H1 (cell line): ENCODE data around the gene PAK5. TPM values are rescaled to one million over a fixed set of nuclear protein-coding genes. Genes with fewer than 3 reads are reported as not detected.

Experiments
- CTCF ChIA-PET: fragments of 300-600 bp; sonication (Branson Sonifier 250); formaldehyde crosslinking; loops from one replicate; lab custom pipeline; 2021; ENCODE audit not compliant: partially characterized antibody; lab: Charles Lee
- POLR2A ChIA-PET: fragments of 300-600 bp; sonication (Branson Sonifier 250); formaldehyde crosslinking; loops from one replicate; lab custom pipeline; 2021; ENCODE audit warnings: inconsistent platforms; ENCODE audit not compliant: partially characterized antibody; lab: Charles Lee
- DNase-seq, 2 experiments: peaks; one replicate each; pipeline versions ENCODE4 v3.0.0 to v3.0.0-alpha.2; 2010 to 2022; ENCODE audit warnings: low spot score in 2 of 2, low read depth in 1 of 2, mixed read lengths in 1 of 2
- FAIRE-seq: peaks from 2 replicates; lab custom pipeline; 2011; peaks lifted over from hg19 to GRCh38; lab: Jason Lieb, UNC
- H2AFZ ChIP-seq: 2 replicates; pipeline ENCODE4 v1.8.1; 2012; ENCODE audit warnings: low read length, inconsistent platforms
- H2AK5ac ChIP-seq: 2 replicates; pipeline ENCODE4 v1.6.1; 2013; ENCODE audit warnings: low read depth, low read length
- H2BK120ac ChIP-seq: replicated peaks from 2 replicates; pipeline ENCODE3; 2013; ENCODE audit warnings: low read depth, low read length, inconsistent platforms
- H2BK12ac ChIP-seq: 2 replicates; pipeline ENCODE4 v1.6.1; 2013; ENCODE audit warnings: low read depth, low read length
- H2BK15ac ChIP-seq: 2 replicates; pipeline ENCODE4 v1.6.1; 2013; ENCODE audit warnings: low read length
- H2BK20ac ChIP-seq: 2 replicates; pipeline ENCODE4 v1.6.1; 2013; ENCODE audit warnings: low read length
- H2BK5ac ChIP-seq: 2 replicates; pipeline ENCODE4 v1.6.1; 2013; ENCODE audit warnings: low read depth, low read length
- H3K14ac ChIP-seq: 2 replicates; pipeline ENCODE4 v1.6.1; 2013; ENCODE audit warnings: inconsistent platforms; ENCODE audit not compliant: insufficient read length
- H3K18ac ChIP-seq: 2 replicates; pipeline ENCODE4 v1.6.1; 2013; ENCODE audit warnings: low read length; ENCODE audit errors: extremely low read depth
- H3K23ac ChIP-seq: 2 replicates; pipeline ENCODE4 v1.6.1; 2013; ENCODE audit warnings: inconsistent platforms; ENCODE audit not compliant: insufficient read length
- H3K23me2 ChIP-seq: 2 replicates; pipeline ENCODE4 v1.6.1; 2013; ENCODE audit warnings: low read depth, low read length
- H3K27ac ChIP-seq: 2 replicates; pipeline ENCODE4 v1.6.1; 2011; ENCODE audit warnings: low read depth, low read length, inconsistent platforms
- H3K27me3 ChIP-seq, 4 experiments: replicated peaks in 1 of 4; 1 replicate in 1 of 4; 2 replicates in 3 of 4; pipeline versions ENCODE4 v1.6.1 to v1.8.1; 2011 to 2013; ENCODE audit warnings: low read length in 3 of 4, mild to moderate bottlenecking in 3 of 4, inconsistent platforms in 2 of 4, mixed read lengths in 2 of 4, moderate library complexity in 1 of 4; ENCODE audit not compliant: control insufficient read depth in 3 of 4, insufficient read depth in 3 of 4; ENCODE audit errors: extremely low read depth in 1 of 4
- H3K36me3 ChIP-seq, 4 experiments: 2 replicates each; pipeline versions ENCODE4 v1.6.1 to v1.8.1; 2011 to 2013; ENCODE audit warnings: mild to moderate bottlenecking in 4 of 4, low read length in 3 of 4, moderate library complexity in 2 of 4, control low read depth in 1 of 4, inconsistent platforms in 1 of 4; ENCODE audit not compliant: insufficient read depth in 4 of 4, control insufficient read depth in 2 of 4
- H3K4ac ChIP-seq: replicated peaks from 2 replicates; pipeline ENCODE3; 2013; ENCODE audit warnings: low read length, low read depth, mixed read lengths, inconsistent platforms; ENCODE audit not compliant: insufficient read length
- H3K4me1 ChIP-seq, 4 experiments: replicated peaks in 1 of 4; 1 replicate in 1 of 4; 2 replicates in 3 of 4; pipeline versions ENCODE4 v1.6.1 to v1.8.1; 2011 to 2013; ENCODE audit warnings: low read length in 3 of 4, inconsistent platforms in 2 of 4, mixed read lengths in 1 of 4; ENCODE audit not compliant: insufficient read depth in 4 of 4, control insufficient read depth in 3 of 4
- H3K4me2 ChIP-seq, 2 experiments: 2 replicates each; pipeline versions ENCODE4 v1.6.1 to v1.8.1; 2011 to 2013; ENCODE audit warnings: low read depth in 2 of 2, low read length in 2 of 2, control low read depth in 1 of 2, inconsistent platforms in 1 of 2, mild to moderate bottlenecking in 1 of 2; ENCODE audit not compliant: insufficient read depth in 1 of 2
- H3K4me3 ChIP-seq, 4 experiments: fragments of 200-600, 300-600 bp in 1 of 4; sonication (generic), shearing (Covaris generic), sonication (Bioruptor Twin) in 1 of 4; 2 replicates each; pipeline versions ENCODE4 v1.5.1 to v1.8.1; 2011 to 2016; ENCODE audit warnings: low read length in 4 of 4, low read depth in 3 of 4, control low read depth in 2 of 4, inconsistent platforms in 2 of 4, mild to moderate bottlenecking in 2 of 4, mixed read lengths in 1 of 4, moderate library complexity in 1 of 4; ENCODE audit not compliant: insufficient read depth in 2 of 4; ENCODE audit errors: extremely low read depth in 1 of 4
- H3K56ac ChIP-seq: replicated peaks from 2 replicates; pipeline ENCODE3; 2013; ENCODE audit warnings: low read depth, mild to moderate bottlenecking, mixed read lengths, low read length, inconsistent platforms; ENCODE audit not compliant: insufficient read length
- H3K79me1 ChIP-seq: 2 replicates; pipeline ENCODE4 v1.6.1; 2013; ENCODE audit warnings: low read depth, low read length, control low read depth
- H3K79me2 ChIP-seq, 2 experiments: 2 replicates each; pipeline versions ENCODE4 v1.6.1 to v1.8.1; 2012 to 2013; ENCODE audit warnings: low read length in 2 of 2, mild to moderate bottlenecking in 2 of 2, inconsistent platforms in 1 of 2; ENCODE audit not compliant: insufficient read depth in 2 of 2, control insufficient read depth in 1 of 2
- H3K9ac ChIP-seq, 4 experiments: replicated peaks in 1 of 4; 1 replicate in 1 of 4; 2 replicates in 3 of 4; pipeline versions ENCODE4 v1.6.1 to v1.8.1; 2011 to 2013; ENCODE audit warnings: low read depth in 3 of 4, low read length in 3 of 4, control low read depth in 2 of 4, mild to moderate bottlenecking in 2 of 4, moderate library complexity in 2 of 4, inconsistent platforms in 1 of 4; ENCODE audit errors: extremely low read depth in 1 of 4
- H3K9me3 ChIP-seq, 2 experiments: 2 replicates each; pipeline versions ENCODE4 v1.6.1 to v1.8.1; 2012 to 2013; ENCODE audit warnings: mild to moderate bottlenecking in 2 of 2, moderate library complexity in 2 of 2, control low read depth in 1 of 2, inconsistent platforms in 1 of 2, low read depth in 1 of 2, low read length in 1 of 2, mixed read lengths in 1 of 2; ENCODE audit not compliant: insufficient read depth in 2 of 2
- H4K20me1 ChIP-seq, 2 experiments: replicated peaks in 1 of 2; 2 replicates each; pipeline versions ENCODE3 to v1.8.1; 2011 to 2013; ENCODE audit warnings: inconsistent platforms in 2 of 2, low read length in 2 of 2, mild to moderate bottlenecking in 1 of 2; ENCODE audit not compliant: insufficient read depth in 2 of 2, control insufficient read depth in 1 of 2
- H4K5ac ChIP-seq: 2 replicates; pipeline ENCODE4 v1.6.1; 2013; ENCODE audit warnings: low read length, low read depth, mixed read lengths, inconsistent platforms; ENCODE audit not compliant: insufficient read length
- H4K8ac ChIP-seq: 2 replicates; pipeline ENCODE4 v1.8.0; 2013; ENCODE audit warnings: mild to moderate bottlenecking, moderate library complexity, low read length, inconsistent platforms; ENCODE audit not compliant: insufficient read depth; ENCODE audit errors: extremely low read depth
- H4K91ac ChIP-seq: replicated peaks from 2 replicates; pipeline ENCODE3; 2013; ENCODE audit warnings: low read length, mixed read lengths, inconsistent platforms; ENCODE audit not compliant: insufficient read length
- BACH1 ChIP-seq: IDR thresholded peaks from 2 replicates; pipeline ENCODE4 v1.6.1; 2012; ENCODE audit warnings: low read length, improper control_type of control experiment
- BCL11A ChIP-seq, 2 experiments: IDR thresholded peaks; one replicate each; pipeline ENCODE4 v1.6.1; 2011; ENCODE audit warnings: low read depth in 2 of 2, low read length in 2 of 2, mild to moderate bottlenecking in 2 of 2
- CHD1 ChIP-seq: IDR thresholded peaks from 2 replicates; pipeline ENCODE4 v1.6.1; 2012; ENCODE audit warnings: low read depth, low read length, improper control_type of control experiment
- EP300 ChIP-seq, 2 experiments: IDR thresholded peaks; 1 replicate in 1 of 2; 2 replicates in 1 of 2; pipeline ENCODE4 v1.6.1; 2011 to 2012; ENCODE audit warnings: low read depth in 2 of 2, low read length in 2 of 2, mild to moderate bottlenecking in 2 of 2, borderline replicate concordance in 1 of 2, inconsistent platforms in 1 of 2, moderate library complexity in 1 of 2
- HDAC2 ChIP-seq, 2 experiments: fragments of 300-600 bp in 1 of 2; sonication (generic) in 1 of 2; IDR thresholded peaks; 2 replicates each; pipeline ENCODE4 v1.6.1; 2011 to 2012; ENCODE audit warnings: low read depth in 2 of 2, low read length in 2 of 2, mild to moderate bottlenecking in 2 of 2, moderate library complexity in 2 of 2, borderline replicate concordance in 1 of 2, inconsistent platforms in 1 of 2
- HDAC6 ChIP-seq: IDR thresholded peaks from one replicate; pipeline ENCODE4 v1.7.1; 2012; ENCODE audit warnings: low read depth, mild to moderate bottlenecking, inconsistent platforms, low read length, moderate library complexity
- JUN ChIP-seq: IDR thresholded peaks from 2 replicates; pipeline ENCODE4 v1.6.1; 2011; ENCODE audit warnings: low read depth, mild to moderate bottlenecking, improper control_type of control experiment, low read length
- POLR2A ChIP-seq, 2 experiments: IDR thresholded peaks; 1 replicate in 1 of 2; 2 replicates in 1 of 2; pipeline ENCODE4 v1.6.1; 2011; ENCODE audit warnings: low read depth in 2 of 2, low read length in 2 of 2, mild to moderate bottlenecking in 2 of 2; ENCODE audit errors: control extremely low read depth in 1 of 2
- RFX5 ChIP-seq: IDR thresholded peaks from 2 replicates; pipeline ENCODE4 v1.6.1; 2011; ENCODE audit warnings: low read depth, low read length, improper control_type of control experiment, borderline replicate concordance
- SIN3A ChIP-seq, 2 experiments: IDR thresholded peaks in 1 of 2; conservative IDR thresholded peaks in 1 of 2; 2 replicates each; pipeline ENCODE4 v1.6.1; 2011 to 2012; ENCODE audit warnings: low read length in 2 of 2, improper control_type of control experiment in 1 of 2, low read depth in 1 of 2, mild to moderate bottlenecking in 1 of 2
- ZNF274 ChIP-seq: IDR thresholded peaks from 2 replicates; pipeline ENCODE4 v1.7.0; 2012; ENCODE audit warnings: low read length, borderline replicate concordance; ENCODE audit errors: extremely low read depth
- WGBS, 2 experiments: shearing (Covaris generic) in 1 of 2; methylation state at CpG; one replicate each; pipeline versions ENCODE4 v1.1.6 to v1.1.7; 2013 to 2015; ENCODE audit warnings: low lambda C conversion rate in 2 of 2, mixed read lengths in 2 of 2, inconsistent platforms in 1 of 2, low coverage in 1 of 2, missing lambda C conversion rate in 1 of 2; ENCODE audit not compliant: insufficient replicate concordance in 2 of 2, insufficient coverage in 1 of 2, insufficient read length in 1 of 2; ENCODE audit errors: extremely low coverage in 1 of 2, missing lambda C conversion rate in 1 of 2; 5-methylcytosine and 5-hydroxymethylcytosine counted together
- polyA plus RNA-seq, 7 experiments: library from polyadenylated mRNA; depleted of rRNA in 3 of 7; stranded (reverse) in 5 of 7; unstranded in 2 of 7; fragments of >200 nt in 5 of 7; fragments of 200-250 nt in 2 of 7; gene quantifications; 1 replicate in 5 of 7; 2 replicates in 1 of 7; 4 replicates in 1 of 7; pipeline versions ENCODE4 v1.2.1 to v1.2.3, GENCODE V29; 2011 to 2013; ENCODE audit warnings: missing spikeins in 2 of 7, mixed read lengths in 2 of 7
- total RNA-seq: library from RNA; stranded (reverse); fragmentation: NEBNext Ultra II Directional; extraction: Animal tissue kit (Norgen Biotek cat#: 25700); gene quantifications from 2 replicates; pipeline ENCODE4 v1.2.1, GENCODE V29; 2021

The PAK5 gene
- total and polyA plus RNA-seq, 2 of the 8 experiments (the other 6 are each of a cell fraction or from before 2014, with no cell fraction given): 0.54 to 0.80 TPM

- 82% methylated on average over 2 of the region's 2 CpGs; no CpG with 5 or more reads in 1 of the 2 experiments for WGBS, 2 experiments
- no peaks in the 10 kb centered on the region for H3K23me2 ChIP-seq
- FAIRE-seq (no peak), DNase-seq (no peak)
- no peak overlapping the region for H3K27ac ChIP-seq
- no peaks in the 10 kb centered on the region; a peak in 1 of 4 replicates for H3K9me3 ChIP-seq
- H3K79me2 ChIP-seq: no peaks in the 10 kb centered on the region
- no peak overlapping the region for H2AK5ac ChIP-seq
- ChIA-PET POLR2A (no interaction called here), CTCF (interaction anchor here (1.2 to 2.3 kb wide), 7 partner anchors 18 to 117 kb away, joined by 3 to 9 read pairs (median 6); no protein-coding TSS in a partner anchor)
- H3K79me1 ChIP-seq: no peaks in the 10 kb centered on the region
- no peak overlapping the region for H3K4me3 ChIP-seq
- H4K5ac ChIP-seq: no peak overlapping the region
- H2BK12ac ChIP-seq: no peak overlapping the region
- H3K4ac ChIP-seq: no peak overlapping the region
- no peak overlapping the region for H3K18ac ChIP-seq
- H2BK120ac ChIP-seq: no peak overlapping the region
- H4K20me1 ChIP-seq: no peaks in the 10 kb centered on the region
- no peak overlapping the region for H3K9ac ChIP-seq
- H3K4me1 ChIP-seq: no peaks in the 10 kb centered on the region; a peak in 1 of 7 replicates
- no peak overlapping the region for H3K14ac ChIP-seq
- H3K23ac ChIP-seq: no peak overlapping the region
- H3K56ac ChIP-seq: no peak overlapping the region
- no peak overlapping the region for H4K91ac ChIP-seq
- H3K36me3 ChIP-seq: no peaks in the 10 kb centered on the region
- no peak overlapping the region for H2BK20ac ChIP-seq
- H2BK15ac ChIP-seq: no peak overlapping the region
- peaks cover 0 to 10% (median 7%) of the 10 kb centered on the region in 4 experiments; a peak in 6 of 7 replicates for H3K27me3 ChIP-seq
- H4K8ac ChIP-seq: no peak overlapping the region
- H3K4me2 ChIP-seq: no peak overlapping the region
- no peak for TF ChIP-seq HDAC2 (IDR thresholded peaks at IDR 0.05; ENCODE audit: borderline replicate concordance in 1 of 2, low read depth in 2 of 2, low read length in 2 of 2)
- TF ChIP-seq SIN3A (conservative IDR thresholded peaks at IDR 0.05 in 1 of 2, IDR thresholded peaks at IDR 0.05 in 1 of 2; ENCODE audit: low read depth in 1 of 2, low read length in 2 of 2): no peak
- no peak for TF ChIP-seq BACH1
- no peak for TF ChIP-seq RFX5
- TF ChIP-seq CHD1: no peak
- no peak for TF ChIP-seq EP300 (IDR thresholded peaks at IDR 0.05; ENCODE audit: borderline replicate concordance in 1 of 2, low read depth in 2 of 2, low read length in 2 of 2)
- no peak for TF ChIP-seq BCL11A (IDR thresholded peaks at IDR 0.05; ENCODE audit: low read depth in 2 of 2, low read length in 2 of 2)
- TF ChIP-seq POLR2A (IDR thresholded peaks at IDR 0.05; ENCODE audit: control extremely low read depth in 1 of 2, low read depth in 2 of 2, low read length in 2 of 2): no peak
- TF ChIP-seq HDAC6: no peak
- no peak for TF ChIP-seq JUN
- TF ChIP-seq ZNF274: no peak
- TF ChIP-seq, all 59 proteins: peak for 0
- no peak overlapping the region for H2BK5ac ChIP-seq
- H2AFZ ChIP-seq: no peak overlapping the region
These were observed 338.8 kb downstream of the PAK5 start for GRCh38 chr20:9500121-9500520.
